H1 (cell line): Measurements from ENCODE around the gene FA2H. TPM values are rescaled to one million over a fixed set of nuclear protein-coding genes. Genes with fewer than 3 reads are reported as not detected.

Experiments used
- ATF3 ChIP-seq: IDR thresholded peaks from 2 replicates; pipeline ENCODE4 v1.6.1; 2011; ENCODE audit warnings: low read depth, mild to moderate bottlenecking, low read length; ENCODE audit not compliant: insufficient read depth
- polyA plus RNA-seq, 7 experiments: library from polyadenylated mRNA; depleted of rRNA in 3 of 7; stranded (reverse) in 5 of 7; unstranded in 2 of 7; fragments of >200 nt in 5 of 7; fragments of 200-250 nt in 2 of 7; gene quantifications; 1 replicate in 5 of 7; 2 replicates in 1 of 7; 4 replicates in 1 of 7; pipeline versions ENCODE4 v1.2.1 to v1.2.3, GENCODE V29; 2011 to 2013; ENCODE audit warnings: missing spikeins in 2 of 7, mixed read lengths in 2 of 7
- total RNA-seq: library from RNA; stranded (reverse); fragmentation: NEBNext Ultra II Directional; extraction: Animal tissue kit (Norgen Biotek cat#: 25700); gene quantifications from 2 replicates; pipeline ENCODE4 v1.2.1, GENCODE V29; 2021

FA2H gene
- total and polyA plus RNA-seq, 2 of the 8 experiments (the other 6 are each of a cell fraction or from before 2014, with no cell fraction given): 2.1 to 2.5 TPM

- TF ChIP-seq ATF3: no peak
Observed at GRCh38 chr16:74680681-74681080, 93.9 kb downstream of the FA2H start (continued).
